ENCODE measurements around the gene C20orf144.
A peak's percentile ranks its signal among the peaks of the same experiment; 100 is the strongest.

The C20orf144 gene

DNA sequence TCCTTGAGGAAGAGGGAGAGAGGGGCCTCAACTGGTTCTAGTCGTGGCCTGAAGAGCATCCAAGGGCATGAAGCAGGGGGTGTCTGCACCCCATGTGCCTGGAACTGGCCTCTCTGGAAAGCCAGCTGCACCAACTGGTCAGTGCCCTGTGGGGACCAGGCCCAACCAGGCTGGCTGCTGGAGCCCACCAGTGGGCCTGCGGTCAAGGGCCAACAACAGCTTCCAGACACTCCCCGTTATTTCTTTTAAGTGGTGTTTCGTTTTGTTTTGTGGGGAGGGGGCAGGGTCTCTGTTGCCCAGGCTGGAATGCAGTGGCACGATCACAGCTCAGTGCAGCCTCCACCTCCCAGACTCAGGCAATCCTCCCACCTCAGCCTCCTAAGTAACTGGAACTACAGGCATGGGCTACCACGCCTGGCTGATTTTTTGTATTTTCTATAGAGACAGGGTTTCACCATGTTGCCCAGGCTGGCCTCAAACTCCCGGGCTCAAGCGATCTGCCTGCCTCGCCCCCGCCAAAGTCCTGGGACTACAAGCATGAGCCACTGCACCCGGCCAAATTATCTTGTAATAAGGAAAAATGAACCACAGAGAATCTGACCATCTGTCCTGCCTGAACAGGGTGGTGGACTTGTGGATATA lies 11.9 kb upstream of the C20orf144 start:
- DNase-seq: no peak

GRCh38 chr20:33650753-33651561 lies 11.2 kb upstream of the C20orf144 start:
- DNase-seq: no peak

- DNase-seq: no peak
Measured at GRCh38 chr20:33651562-33652048, 10.5 kb upstream of the C20orf144 start.

DNA sequence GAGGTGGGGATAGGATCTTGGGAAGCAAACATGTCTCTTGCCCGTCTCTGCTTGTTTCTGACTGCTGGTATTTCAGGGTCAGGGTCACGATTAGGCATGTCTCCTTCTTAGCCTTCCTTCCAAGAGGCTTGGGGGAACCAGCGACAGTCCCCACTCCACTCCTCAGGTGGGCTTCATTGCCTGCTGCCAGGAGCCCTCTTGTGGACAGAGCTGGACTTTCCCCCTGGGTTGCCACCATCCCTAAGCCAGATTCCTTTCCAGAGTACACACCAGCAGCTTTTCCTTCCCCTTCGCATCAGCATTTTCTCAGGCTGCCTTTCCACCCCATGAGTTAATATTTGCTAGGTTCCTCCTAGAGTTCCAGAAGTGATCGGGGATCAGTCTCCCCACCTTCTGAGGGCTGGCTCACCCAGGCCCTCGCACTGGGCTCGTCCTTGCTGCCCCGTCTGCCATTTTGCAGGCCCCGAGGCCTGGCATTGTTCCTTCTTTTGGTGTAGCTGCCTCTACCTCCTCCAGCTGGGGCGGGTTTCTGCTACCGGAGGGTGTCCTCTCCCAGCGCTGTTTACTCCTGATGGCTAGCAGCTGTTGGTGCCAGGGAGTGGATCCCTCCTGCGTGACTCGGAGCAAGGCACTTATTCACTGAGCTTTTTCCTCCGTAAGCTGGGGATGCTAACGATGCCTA lies 8.8 kb upstream of the C20orf144 start:
- DNase-seq: peak; percentile 34

DNA sequence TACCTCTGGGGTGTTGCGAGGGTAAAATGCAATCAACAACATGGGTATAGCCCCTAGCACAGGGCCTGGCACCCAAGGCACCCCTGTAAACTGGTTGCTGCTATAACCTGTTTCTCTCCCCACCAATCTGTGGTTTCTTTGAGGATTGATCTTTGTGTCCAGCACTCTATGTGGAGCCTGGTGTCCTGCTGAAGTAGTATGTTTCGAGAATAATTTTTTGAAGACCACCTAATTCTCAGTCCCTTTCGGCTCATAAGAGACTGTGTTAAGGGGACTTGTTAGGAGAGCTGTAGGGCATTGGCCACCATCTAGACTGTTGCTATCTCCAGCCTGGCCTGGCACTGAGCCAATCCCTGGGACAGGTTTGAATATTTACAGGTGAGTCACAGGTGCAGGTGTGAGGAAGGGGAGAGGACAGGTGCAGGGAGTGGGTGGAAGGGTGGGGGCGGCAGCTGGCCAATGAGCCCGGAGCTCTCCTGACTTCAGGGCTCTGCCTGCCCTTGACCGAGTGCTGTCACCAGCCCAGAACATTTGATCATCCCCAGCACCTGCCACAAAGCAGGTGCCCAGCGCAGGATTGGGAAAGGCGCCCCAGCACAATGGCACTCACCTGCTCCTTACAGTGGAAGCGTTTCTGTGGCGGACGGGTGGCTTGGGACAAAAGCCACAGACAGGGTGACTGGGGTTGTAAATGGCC lies 8.1 kb upstream of the C20orf144 start:
- no peak for DNase-seq

- peak; percentile 1 for DNase-seq
Measured at GRCh38 chr20:33654680-33655161, 7.4 kb upstream of the C20orf144 start.

DNA sequence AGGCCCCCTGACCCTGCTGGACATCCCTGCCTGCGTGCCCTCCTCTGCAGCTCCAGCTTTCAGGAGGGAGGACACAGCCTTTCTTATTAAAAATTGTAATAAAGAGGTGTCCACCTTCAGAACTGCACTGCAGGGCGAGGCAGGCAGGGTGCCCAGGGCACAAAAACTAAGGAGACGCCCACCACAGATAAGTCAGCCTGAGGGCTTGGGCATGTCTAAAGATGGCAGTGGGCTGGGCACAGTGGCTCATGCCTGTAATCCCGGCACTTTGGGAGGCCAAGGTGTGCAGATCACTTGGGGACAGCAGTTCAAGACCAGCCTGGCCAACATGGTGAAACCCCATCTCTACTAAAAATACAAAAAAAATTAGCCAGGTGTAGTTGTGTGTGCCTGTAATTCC lies 7.0 kb upstream of the C20orf144 start:
- peak; percentile 1 for DNase-seq

DNA sequence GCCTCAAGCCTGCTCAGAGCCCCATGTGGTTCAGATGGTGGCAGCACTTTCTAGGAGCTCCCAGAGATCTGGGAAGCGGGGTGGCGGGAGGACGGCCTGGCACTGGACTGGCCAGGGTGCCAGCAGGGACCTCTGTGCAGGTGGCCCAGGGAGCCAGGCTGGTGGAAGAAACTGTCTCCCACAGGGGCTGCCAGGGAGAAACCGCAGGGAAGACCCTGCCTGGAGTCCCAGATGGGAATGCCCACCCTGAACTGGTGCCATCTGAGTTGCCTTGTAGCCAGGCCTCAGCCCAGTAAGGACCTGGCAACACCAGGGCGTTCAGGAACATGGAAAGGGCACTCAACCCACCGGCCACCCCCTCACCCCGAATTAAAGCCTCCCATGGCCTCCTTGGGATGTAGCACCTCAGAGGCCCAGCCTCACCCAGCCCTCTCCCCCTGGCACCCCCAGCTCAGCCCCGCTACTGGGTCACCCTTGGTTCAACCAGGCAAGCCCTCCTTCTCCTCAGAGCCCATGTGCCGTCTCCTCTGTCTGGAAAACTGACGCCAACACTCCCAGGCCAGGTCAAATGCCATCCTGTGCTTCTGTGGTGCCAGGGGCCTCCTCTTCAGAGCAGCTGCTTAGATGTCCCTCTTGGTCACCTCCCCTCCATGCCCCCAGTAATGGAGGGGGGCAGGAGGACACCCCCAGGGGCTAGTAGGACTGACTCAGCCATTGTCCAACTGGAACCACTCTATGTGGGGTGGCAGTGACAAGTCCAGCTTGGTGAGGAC lies 5.9 kb upstream of the C20orf144 start:
- DNase-seq: peak; percentile 0

DNA sequence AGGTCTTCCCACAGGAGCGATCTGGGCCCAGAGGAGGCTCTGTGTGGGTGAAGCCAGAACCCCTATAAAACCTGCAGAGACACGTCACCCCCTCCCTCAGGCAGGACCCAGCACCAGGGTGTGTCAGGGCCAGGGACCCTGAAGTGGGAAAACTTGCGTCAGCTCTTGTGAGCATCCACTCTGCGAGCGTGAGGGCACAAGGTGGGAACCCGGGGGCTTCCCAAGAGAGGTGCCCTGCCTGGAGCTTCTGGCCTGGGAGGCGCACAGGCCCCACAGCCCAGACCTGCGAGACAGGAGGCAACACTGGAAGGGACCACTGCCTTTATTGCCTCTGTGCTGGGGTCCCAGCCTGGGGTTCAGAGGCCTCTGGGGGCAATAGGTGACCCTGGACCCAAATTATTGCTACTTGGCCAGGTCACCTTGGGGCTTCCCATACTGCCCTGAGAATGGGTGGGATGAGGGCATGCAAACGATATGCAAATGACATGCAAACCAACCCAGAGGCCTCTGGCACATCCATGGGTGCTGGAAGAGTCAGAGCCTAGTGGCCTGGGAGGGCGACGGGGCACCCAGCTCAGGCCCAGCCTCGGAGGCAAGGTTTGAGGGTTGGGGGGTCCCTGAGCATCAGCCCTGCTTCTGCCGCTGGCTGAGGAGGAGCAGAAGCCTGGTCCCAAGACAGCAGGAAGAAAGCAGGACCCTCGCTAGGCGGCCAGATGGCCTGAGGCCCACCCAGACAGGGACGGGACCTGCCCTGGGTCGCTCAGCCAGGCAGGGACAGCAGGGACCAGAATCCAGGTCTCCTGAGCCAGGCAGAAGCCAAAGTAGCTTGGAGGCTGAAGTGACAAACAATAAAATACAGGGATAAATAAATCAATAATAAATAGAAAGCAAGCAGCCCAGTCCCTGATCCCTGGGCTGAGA lies 5.1 kb upstream of the C20orf144 start:
- peak; percentile 1 for DNase-seq

GRCh38 chr20:33657704-33658095 lies 4.4 kb upstream of the C20orf144 start:
- no peak for DNase-seq

GRCh38 chr20:33658510-33658909 lies 3.6 kb upstream of the C20orf144 start:
- no peak for DNase-seq

DNA sequence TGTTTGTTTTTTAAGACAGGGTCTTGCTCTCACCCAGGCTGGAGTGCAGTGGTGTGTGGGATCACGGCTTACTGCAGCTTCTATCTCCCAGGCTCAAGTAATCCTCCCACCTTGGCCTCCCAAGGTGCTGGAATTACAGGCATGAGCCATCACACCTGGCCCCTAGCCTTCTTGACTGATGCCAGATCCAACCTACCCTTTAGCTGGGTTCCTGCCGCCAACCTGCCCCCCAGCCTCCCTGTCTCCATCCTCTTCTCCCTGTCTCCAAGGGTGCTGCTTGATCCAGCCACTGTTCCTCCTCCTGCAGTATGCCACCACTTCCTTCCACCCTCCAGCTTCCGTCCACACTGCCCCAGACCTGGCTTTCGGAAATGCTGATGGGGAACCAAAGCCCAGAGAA lies 3.2 kb upstream of the C20orf144 start:
- DNase-seq: peak; percentile 1

GRCh38 chr20:33659341-33660034 lies 2.6 kb upstream of the C20orf144 start:
- peak; percentile 1 for DNase-seq

GRCh38 chr20:33660035-33660684 lies 2.0 kb upstream of the C20orf144 start:
- peak; percentile 1 for DNase-seq

GRCh38 chr20:33660685-33661058 lies 1.5 kb upstream of the C20orf144 start:
- peak; percentile 1 for DNase-seq

DNA sequence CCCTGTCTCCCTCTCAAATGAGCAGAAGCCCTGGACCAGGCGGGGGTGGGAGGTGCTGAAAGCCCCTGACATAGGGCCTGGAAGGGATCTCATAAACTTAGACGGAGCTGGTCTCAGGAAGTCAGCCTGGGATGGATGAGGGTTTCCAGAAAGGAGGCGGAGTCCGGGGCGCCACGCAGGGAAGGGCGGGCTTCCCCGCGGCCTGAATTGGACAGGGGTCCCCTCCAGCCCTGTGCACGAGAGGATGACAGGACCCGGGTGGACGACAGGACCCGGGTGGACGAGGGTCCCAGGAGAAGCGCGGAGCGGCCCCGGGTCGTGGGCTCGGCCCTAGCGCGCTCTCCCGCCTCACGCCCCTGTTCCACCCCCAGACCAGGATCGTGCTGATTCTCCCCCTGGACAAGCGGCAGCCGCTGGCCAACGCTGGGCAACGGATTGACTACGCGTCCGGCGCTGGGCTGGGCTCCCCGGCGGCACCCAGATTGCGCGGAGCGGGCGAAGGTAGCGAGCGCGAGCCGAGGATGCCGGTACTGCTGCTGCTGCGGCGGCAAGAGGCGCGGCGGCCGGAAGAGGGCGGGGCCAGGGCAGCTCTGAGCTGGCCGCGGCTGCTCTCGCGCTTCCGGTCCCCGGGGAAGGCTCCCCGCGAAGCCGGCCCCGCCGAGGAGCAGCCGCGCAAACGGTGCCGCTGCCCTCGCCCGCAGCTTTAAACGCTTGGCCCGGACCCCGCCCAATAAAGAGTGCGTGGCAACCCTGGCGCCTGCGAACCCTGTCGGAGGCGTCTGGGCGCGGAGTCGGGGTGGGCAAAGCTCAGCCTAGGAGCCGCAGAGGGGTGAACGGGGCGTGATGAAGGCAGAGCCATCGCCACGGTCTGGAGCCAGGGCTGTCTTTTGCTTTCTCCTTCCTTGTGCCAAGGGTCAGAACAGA lies 1.3 kb downstream of the C20orf144 start:
- DNase-seq: peak; percentile 84

GRCh38 chr20:33664085-33664761 lies 2.1 kb downstream of the C20orf144 start:
- no peak for DNase-seq

- peak; percentile 36 for DNase-seq
Measured at GRCh38 chr20:33664762-33665144, 2.6 kb downstream of the C20orf144 start.
